SK-N-SH (cell line): ENCODE measurements around the gene PHACTR3. TPM values are rescaled to one million over a fixed set of nuclear protein-coding genes. Genes with fewer than 3 reads are reported as not detected.

ENCODE experiments used
- CTCF ChIA-PET: fragments of 300-600, 350-600 bp; formaldehyde crosslinking; extraction: SDS; loops from one replicate; lab custom pipeline; 2021; lab: Yijun Ruan, JAX
- POLR2A ChIA-PET: fragments of 350-600 bp; sonication (Branson Sonifier 250); formaldehyde crosslinking; extraction: SDS; loops from one replicate; lab custom pipeline; 2020; ENCODE audit warnings: antibody characterized with exemption, inconsistent platforms; lab: Yijun Ruan, JAX
- DNase-seq: peaks from one replicate; pipeline ENCODE4 v3.0.0; 2012
- H2AFZ ChIP-seq: fragments of 200-600 bp; sonication (generic); 2 replicates; pipeline ENCODE4 v1.8.1; 2016; ENCODE audit warnings: antibody characterized with exemption, mild to moderate bottlenecking, low read depth
- H3F3A ChIP-seq: fragments of 200-600 bp; sonication (generic); replicated peaks from 2 replicates; pipeline ENCODE3; 2016; ENCODE audit warnings: antibody characterized with exemption, mild to moderate bottlenecking; ENCODE audit not compliant: insufficient read depth
- H3K27ac ChIP-seq, 2 experiments: fragments of 200-500 bp in 1 of 2; fragments of 200-600 bp in 1 of 2; sonication (Bioruptor generic) in 1 of 2; sonication (generic), shearing (Covaris generic) in 1 of 2; 2 replicates each; pipeline versions ENCODE4 v1.5.1 to v1.6.1; 2014 to 2016; ENCODE audit warnings: low read depth in 2 of 2, inconsistent platforms in 1 of 2, low read length in 1 of 2, mild to moderate bottlenecking in 1 of 2, mixed read lengths in 1 of 2
- H3K27me3 ChIP-seq: fragments of 200-600 bp; sonication (generic), shearing (Covaris generic); 2 replicates; pipeline ENCODE4 v1.6.1; 2016; ENCODE audit warnings: mixed run types; ENCODE audit not compliant: insufficient read depth
- H3K36me3 ChIP-seq, 2 experiments: fragments of 200-500 bp in 1 of 2; fragments of 200-600 bp in 1 of 2; sonication (Bioruptor generic) in 1 of 2; sonication (generic) in 1 of 2; replicated peaks in 1 of 2; 2 replicates each; pipeline versions ENCODE3 to v1.5.1; 2014 to 2016; ENCODE audit warnings: low read length in 1 of 2, mild to moderate bottlenecking in 1 of 2; ENCODE audit not compliant: insufficient read depth in 2 of 2, control insufficient read depth in 1 of 2
- H3K4me1 ChIP-seq, 2 experiments: fragments of 200-500 bp in 1 of 2; fragments of 200-600 bp in 1 of 2; sonication (Bioruptor generic) in 1 of 2; sonication (generic), shearing (Covaris generic) in 1 of 2; 2 replicates each; pipeline versions ENCODE4 v1.5.1 to v1.6.1; 2014 to 2016; ENCODE audit warnings: low read depth in 1 of 2, low read length in 1 of 2, mixed run types in 1 of 2; ENCODE audit not compliant: insufficient read depth in 2 of 2, control insufficient read depth in 1 of 2
- H3K4me2 ChIP-seq: fragments of 200-600 bp; sonication (generic), shearing (Covaris generic); 2 replicates; pipeline ENCODE4 v1.6.1; 2017; ENCODE audit warnings: mixed run types
- H3K4me3 ChIP-seq, 2 experiments: fragments of 200-500 bp in 1 of 2; fragments of 200-600 bp in 1 of 2; sonication (Bioruptor generic) in 1 of 2; sonication (generic), shearing (Covaris generic) in 1 of 2; 2 replicates each; pipeline versions ENCODE4 v1.5.1 to v1.8.1; 2014 to 2016; ENCODE audit warnings: low read depth in 2 of 2, inconsistent platforms in 1 of 2, low read length in 1 of 2, mild to moderate bottlenecking in 1 of 2, mixed read lengths in 1 of 2, moderate library complexity in 1 of 2
- H3K79me2 ChIP-seq: fragments of 200-600 bp; sonication (generic); 2 replicates; pipeline ENCODE4 v1.8.1; 2017; ENCODE audit warnings: mild to moderate bottlenecking; ENCODE audit not compliant: insufficient read depth
- H3K9ac ChIP-seq: fragments of 200-600 bp; sonication (generic); 2 replicates; pipeline ENCODE4 v1.6.1; 2017; ENCODE audit warnings: mixed run types
- H3K9me2 ChIP-seq: fragments of 200-600 bp; sonication (generic); 2 replicates; pipeline ENCODE4 v1.6.1; 2017; ENCODE audit warnings: mixed run types
- H3K9me3 ChIP-seq: fragments of 200-600 bp; sonication (generic); 2 replicates; pipeline ENCODE4 v1.6.1; 2017; ENCODE audit warnings: mixed run types, mild to moderate bottlenecking, moderate library complexity
- H4K20me1 ChIP-seq: fragments of 200-600 bp; sonication (generic); 2 replicates; pipeline ENCODE4 v1.6.1; 2017; ENCODE audit warnings: mild to moderate bottlenecking, mixed run types; ENCODE audit not compliant: insufficient read depth
- EZH2phosphoT487 ChIP-seq: fragments of 200-600 bp; sonication (generic); IDR thresholded peaks from 2 replicates; pipeline ENCODE4 v1.6.1; 2017; ENCODE audit warnings: low read depth, mixed run types, mild to moderate bottlenecking, antibody characterized with exemption, moderate library complexity, borderline replicate concordance
- FOSL2 ChIP-seq: IDR thresholded peaks from 2 replicates; pipeline ENCODE4 v1.4.0; 2012; ENCODE audit warnings: low read depth, mild to moderate bottlenecking, moderate library complexity, borderline replicate concordance
- FOXJ3 ChIP-seq: sonication (generic); formaldehyde crosslinking; IDR thresholded peaks from 2 replicates; pipeline ENCODE4 v1.5.1; 2020; ENCODE audit warnings: mild to moderate bottlenecking, missing genetic modification reagents
- FOXM1 ChIP-seq: IDR thresholded peaks from 2 replicates; pipeline ENCODE4 v1.4.0; 2012; ENCODE audit warnings: low read depth, mild to moderate bottlenecking
- GABPA ChIP-seq: IDR thresholded peaks from 2 replicates; pipeline ENCODE4 v1.4.0; 2012; ENCODE audit warnings: low read depth, mild to moderate bottlenecking
- GATA2 ChIP-seq: sonication (generic); formaldehyde crosslinking; IDR thresholded peaks from 2 replicates; pipeline ENCODE4 v1.5.0; 2020; ENCODE audit warnings: mild to moderate bottlenecking, missing genetic modification reagents
- JUND ChIP-seq: IDR thresholded peaks from 2 replicates; pipeline ENCODE4 v1.4.0; 2012
- MEF2A ChIP-seq: IDR thresholded peaks from 2 replicates; pipeline ENCODE4 v1.4.0; 2012; ENCODE audit warnings: low read depth, borderline replicate concordance
- POLR2AphosphoS5 ChIP-seq: IDR thresholded peaks from 2 replicates; pipeline ENCODE4 v1.6.1; 2012; ENCODE audit warnings: low read depth, low read length
- RAD21 ChIP-seq: IDR thresholded peaks from 2 replicates; pipeline ENCODE4 v1.6.1; 2012; ENCODE audit warnings: mild to moderate bottlenecking, low read length
- RCOR1 ChIP-seq: fragments of 150-350 bp; IDR thresholded peaks from 2 replicates; pipeline ENCODE4 v1.6.1; 2017; ENCODE audit warnings: antibody characterized with exemption, low read length
- RFX5 ChIP-seq: IDR thresholded peaks from 2 replicates; pipeline ENCODE4 v1.6.1; 2012; ENCODE audit warnings: mild to moderate bottlenecking, improper control_type of control experiment, low read length
- SIN3A ChIP-seq: IDR thresholded peaks from 2 replicates; pipeline ENCODE4 v1.6.1; 2012; ENCODE audit warnings: low read depth, mild to moderate bottlenecking, low read length, moderate library complexity, borderline replicate concordance
- TAF1 ChIP-seq: IDR thresholded peaks from 2 replicates; pipeline ENCODE4 v1.6.1; 2012; ENCODE audit warnings: low read depth, mild to moderate bottlenecking, low read length, moderate library complexity, borderline replicate concordance
- TCF12 ChIP-seq: IDR thresholded peaks from 2 replicates; pipeline ENCODE4 v1.4.0; 2012
- TEAD4 ChIP-seq: IDR thresholded peaks from 2 replicates; pipeline ENCODE4 v1.4.0; 2012; ENCODE audit warnings: mild to moderate bottlenecking, borderline replicate concordance; ENCODE audit not compliant: insufficient read depth
- YY1 ChIP-seq: IDR thresholded peaks from 2 replicates; pipeline ENCODE4 v1.4.0; 2012; ENCODE audit warnings: low read depth, mild to moderate bottlenecking
- WGBS: methylation state at CpG from one replicate; pipeline ENCODE4 v1.1.6; 2017; ENCODE audit warnings: low lambda C conversion rate; 5-methylcytosine and 5-hydroxymethylcytosine counted together
- polyA plus RNA-seq, 3 experiments: library from polyadenylated mRNA; depleted of rRNA; stranded (reverse); fragments of >200 nt; gene quantifications; 2 replicates each; pipeline ENCODE4 v1.2.3, GENCODE V29; 2012
- TF ChIP-seq, protein P1 (sequence below): IDR thresholded peaks from 2 replicates; pipeline ENCODE4; 2012
- TF ChIP-seq, protein P2 (sequence below): IDR thresholded peaks from 2 replicates; pipeline ENCODE4 v1.4.0; 2012; ENCODE audit warnings: low read depth
- TF ChIP-seq, protein P3 (sequence below): fragments of 200-600 bp; sonication (generic); IDR thresholded peaks from 2 replicates; pipeline ENCODE4 v1.6.1; 2017; ENCODE audit warnings: antibody characterized with exemption, mild to moderate bottlenecking, moderate library complexity
- TF ChIP-seq, protein P4 (sequence below): IDR thresholded peaks from 2 replicates; pipeline ENCODE4 v1.4.0; 2012; ENCODE audit warnings: low read depth, borderline replicate concordance
- TF ChIP-seq, protein P5 (sequence below): fragments of 150-350 bp; IDR thresholded peaks from 2 replicates; pipeline ENCODE4 v1.6.1; 2017; ENCODE audit warnings: antibody characterized with exemption, low read length, low read depth, borderline replicate concordance

The PHACTR3 gene
- polyA plus RNA-seq, 1 of the 3 experiments (the other 2 are of a cell fraction): 0.10 TPM

DNA sequence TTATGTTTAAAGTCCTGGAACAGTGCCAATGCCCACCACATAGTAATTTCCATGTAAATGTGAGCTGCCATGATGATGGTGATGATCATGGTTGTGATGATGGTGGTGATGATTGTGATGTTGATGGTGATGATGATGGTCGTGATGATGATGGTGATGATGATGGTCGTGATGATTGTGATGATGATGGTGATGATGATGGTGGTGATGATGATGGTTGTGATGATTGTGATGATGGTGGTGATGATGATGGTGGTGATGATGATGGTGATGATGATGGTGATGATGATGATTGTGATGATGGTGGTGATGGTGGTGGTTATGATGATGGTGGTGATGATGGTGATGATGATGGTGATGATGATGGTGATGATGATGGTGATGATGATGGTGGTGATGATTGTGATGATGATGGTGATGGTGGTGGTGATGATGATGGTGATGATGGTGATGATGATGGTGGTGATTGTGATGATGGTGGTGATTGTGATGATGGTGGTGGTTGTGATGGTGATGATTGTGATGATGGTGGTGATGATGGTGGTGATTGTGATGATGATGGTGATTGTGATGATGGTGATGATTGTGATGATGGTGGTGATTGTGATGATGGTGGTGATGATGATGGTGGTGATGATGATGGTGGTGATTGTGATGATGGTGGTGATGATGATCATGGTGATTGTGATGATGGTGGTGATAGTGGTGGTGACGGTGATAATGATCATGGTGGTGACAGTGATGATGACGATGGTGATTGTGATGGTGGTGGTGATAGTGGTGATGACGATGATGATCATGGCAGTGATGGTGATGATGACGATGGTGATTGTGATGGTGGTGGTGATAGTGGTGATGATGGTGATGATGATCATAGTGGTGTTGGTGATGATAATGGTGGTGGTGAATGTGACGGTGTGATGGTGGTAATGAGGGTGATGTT is 82.3 kb downstream of the PHACTR3 start:
- DNase-seq: no peak
- Histone ChIP-seq H3K36me3 (no peaks in the 10 kb centered on the region), H3K9me2 (no peaks in the 10 kb centered on the region), H3K27me3 (no peaks in the 10 kb centered on the region), H3K9ac (no peak overlapping the region), H3K4me1 (no peaks in the 10 kb centered on the region; a peak in 1 of 4 replicates), H3K4me3 (no peak overlapping the region), H4K20me1 (no peaks in the 10 kb centered on the region), H2AFZ (no peak overlapping the region), H3F3A (no peaks in the 10 kb centered on the region), H3K79me2 (no peaks in the 10 kb centered on the region), H3K4me2 (no peak overlapping the region), H3K27ac (no peak overlapping the region), H3K9me3 (no peaks in the 10 kb centered on the region)
- WGBS: 49% methylated on average over 7 of the region's 7 CpGs
- ChIA-PET CTCF (no interaction called here), POLR2A (no interaction called here)
- TF ChIP-seq, protein P1, sequence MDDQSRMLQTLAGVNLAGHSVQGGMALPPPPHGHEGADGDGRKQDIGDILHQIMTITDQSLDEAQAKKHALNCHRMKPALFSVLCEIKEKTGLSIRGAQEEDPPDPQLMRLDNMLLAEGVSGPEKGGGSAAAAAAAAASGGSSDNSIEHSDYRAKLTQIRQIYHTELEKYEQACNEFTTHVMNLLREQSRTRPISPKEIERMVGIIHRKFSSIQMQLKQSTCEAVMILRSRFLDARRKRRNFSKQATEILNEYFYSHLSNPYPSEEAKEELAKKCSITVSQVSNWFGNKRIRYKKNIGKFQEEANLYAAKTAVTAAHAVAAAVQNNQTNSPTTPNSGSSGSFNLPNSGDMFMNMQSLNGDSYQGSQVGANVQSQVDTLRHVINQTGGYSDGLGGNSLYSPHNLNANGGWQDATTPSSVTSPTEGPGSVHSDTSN: no peak
- no peak for TF ChIP-seq RFX5
- TF ChIP-seq RCOR1: no peak
- TF ChIP-seq GABPA: no peak
- TF ChIP-seq TAF1: no peak
- no peak for TF ChIP-seq TCF12
- TF ChIP-seq SIN3A: no peak
- TF ChIP-seq JUND: no peak
- TF ChIP-seq, protein P2, sequence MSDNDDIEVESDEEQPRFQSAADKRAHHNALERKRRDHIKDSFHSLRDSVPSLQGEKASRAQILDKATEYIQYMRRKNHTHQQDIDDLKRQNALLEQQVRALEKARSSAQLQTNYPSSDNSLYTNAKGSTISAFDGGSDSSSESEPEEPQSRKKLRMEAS: no peak
- no peak for TF ChIP-seq FOXM1
- no peak for TF ChIP-seq GATA2 (CRISPR knock-in tag)

DNA sequence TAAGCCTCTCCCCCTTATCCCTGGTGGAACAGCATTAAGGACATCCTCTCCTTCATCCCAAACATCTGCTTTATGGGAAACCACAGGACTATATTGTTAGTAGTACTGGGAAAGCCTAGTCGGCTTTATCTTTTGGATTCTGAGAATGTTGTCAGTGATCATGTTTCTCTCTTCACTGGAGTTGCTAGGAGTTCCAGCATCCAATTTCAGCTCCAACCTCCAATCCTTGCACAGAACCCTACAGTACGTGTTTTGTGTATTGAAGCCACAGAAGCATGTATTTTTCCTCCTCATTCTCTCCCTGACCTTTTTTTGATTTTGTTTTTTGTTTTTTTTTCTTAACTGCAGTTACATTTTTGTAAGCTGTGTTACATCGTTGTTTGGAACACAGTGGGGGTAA is 84.0 kb downstream of the PHACTR3 start:
- Histone ChIP-seq H3K9me3 (no peaks in the 10 kb centered on the region), H3K79me2 (no peaks in the 10 kb centered on the region), H3K9ac (no peak overlapping the region), H4K20me1 (no peaks in the 10 kb centered on the region), H3K4me2 (no peak overlapping the region), H3K9me2 (no peaks in the 10 kb centered on the region), H3K4me1 (no peaks in the 10 kb centered on the region; a peak in 1 of 4 replicates), H3K27ac (no peak overlapping the region), H3K36me3 (no peaks in the 10 kb centered on the region), H3K4me3 (no peak overlapping the region), H3F3A (no peaks in the 10 kb centered on the region), H3K27me3 (no peaks in the 10 kb centered on the region), H2AFZ (no peak overlapping the region)
- TF ChIP-seq FOXM1 (no peak), GATA2 (CRISPR knock-in tag) (no peak), RAD21 (no peak), TAF1 (no peak), TEAD4 (no peak), MEF2A (no peak), EZH2phosphoT487 (no peak), GABPA (no peak), SIN3A (no peak), FOSL2 (no peak), FOXJ3 (no peak), YY1 (no peak), POLR2AphosphoS5 (no peak)
- TF ChIP-seq, protein P3, sequence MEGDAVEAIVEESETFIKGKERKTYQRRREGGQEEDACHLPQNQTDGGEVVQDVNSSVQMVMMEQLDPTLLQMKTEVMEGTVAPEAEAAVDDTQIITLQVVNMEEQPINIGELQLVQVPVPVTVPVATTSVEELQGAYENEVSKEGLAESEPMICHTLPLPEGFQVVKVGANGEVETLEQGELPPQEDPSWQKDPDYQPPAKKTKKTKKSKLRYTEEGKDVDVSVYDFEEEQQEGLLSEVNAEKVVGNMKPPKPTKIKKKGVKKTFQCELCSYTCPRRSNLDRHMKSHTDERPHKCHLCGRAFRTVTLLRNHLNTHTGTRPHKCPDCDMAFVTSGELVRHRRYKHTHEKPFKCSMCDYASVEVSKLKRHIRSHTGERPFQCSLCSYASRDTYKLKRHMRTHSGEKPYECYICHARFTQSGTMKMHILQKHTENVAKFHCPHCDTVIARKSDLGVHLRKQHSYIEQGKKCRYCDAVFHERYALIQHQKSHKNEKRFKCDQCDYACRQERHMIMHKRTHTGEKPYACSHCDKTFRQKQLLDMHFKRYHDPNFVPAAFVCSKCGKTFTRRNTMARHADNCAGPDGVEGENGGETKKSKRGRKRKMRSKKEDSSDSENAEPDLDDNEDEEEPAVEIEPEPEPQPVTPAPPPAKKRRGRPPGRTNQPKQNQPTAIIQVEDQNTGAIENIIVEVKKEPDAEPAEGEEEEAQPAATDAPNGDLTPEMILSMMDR: no peak
- TF ChIP-seq, protein P4, sequence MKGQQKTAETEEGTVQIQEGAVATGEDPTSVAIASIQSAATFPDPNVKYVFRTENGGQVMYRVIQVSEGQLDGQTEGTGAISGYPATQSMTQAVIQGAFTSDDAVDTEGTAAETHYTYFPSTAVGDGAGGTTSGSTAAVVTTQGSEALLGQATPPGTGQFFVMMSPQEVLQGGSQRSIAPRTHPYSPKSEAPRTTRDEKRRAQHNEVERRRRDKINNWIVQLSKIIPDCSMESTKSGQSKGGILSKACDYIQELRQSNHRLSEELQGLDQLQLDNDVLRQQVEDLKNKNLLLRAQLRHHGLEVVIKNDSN: no peak
- TF ChIP-seq, protein P5, sequence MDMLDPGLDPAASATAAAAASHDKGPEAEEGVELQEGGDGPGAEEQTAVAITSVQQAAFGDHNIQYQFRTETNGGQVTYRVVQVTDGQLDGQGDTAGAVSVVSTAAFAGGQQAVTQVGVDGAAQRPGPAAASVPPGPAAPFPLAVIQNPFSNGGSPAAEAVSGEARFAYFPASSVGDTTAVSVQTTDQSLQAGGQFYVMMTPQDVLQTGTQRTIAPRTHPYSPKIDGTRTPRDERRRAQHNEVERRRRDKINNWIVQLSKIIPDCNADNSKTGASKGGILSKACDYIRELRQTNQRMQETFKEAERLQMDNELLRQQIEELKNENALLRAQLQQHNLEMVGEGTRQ: no peak
- TF ChIP-seq, protein P2: no peak
- ChIA-PET CTCF (no interaction called here), POLR2A (no interaction called here)
- no peak for DNase-seq
- WGBS: 17% methylated on average over 3 of the region's 3 CpGs
